RWPE1 (cell line): ENCODE measurements around the gene SDHA.

Source experiments
- CTCF ChIA-PET: fragments of 350-600 bp; sonication (Branson Sonifier 250); formaldehyde crosslinking; extraction: SDS; loops from one replicate; lab custom pipeline; 2021; lab: Yijun Ruan, JAX
- POLR2A ChIA-PET: fragments of 400-600 bp; formaldehyde crosslinking; extraction: SDS; loops from one replicate; lab custom pipeline; 2020; ENCODE audit warnings: antibody characterized with exemption; ENCODE audit not compliant: low non-redundant PET; lab: Yijun Ruan, JAX
- DNase-seq: peaks from one replicate; pipeline ENCODE4 v3.0.0; 2012; ENCODE audit warnings: low spot score
- H3K27ac ChIP-seq: fragments of 450-650 bp; 2 replicates; pipeline ENCODE4 v1.5.1; 2017
- TF ChIP-seq, protein P1 (sequence below): fragments of 450-650 bp; conservative IDR thresholded peaks from 2 replicates; pipeline ENCODE4 v1.5.1; 2017; ENCODE audit warnings: low read depth, mild to moderate bottlenecking

Gene SDHA

DNA sequence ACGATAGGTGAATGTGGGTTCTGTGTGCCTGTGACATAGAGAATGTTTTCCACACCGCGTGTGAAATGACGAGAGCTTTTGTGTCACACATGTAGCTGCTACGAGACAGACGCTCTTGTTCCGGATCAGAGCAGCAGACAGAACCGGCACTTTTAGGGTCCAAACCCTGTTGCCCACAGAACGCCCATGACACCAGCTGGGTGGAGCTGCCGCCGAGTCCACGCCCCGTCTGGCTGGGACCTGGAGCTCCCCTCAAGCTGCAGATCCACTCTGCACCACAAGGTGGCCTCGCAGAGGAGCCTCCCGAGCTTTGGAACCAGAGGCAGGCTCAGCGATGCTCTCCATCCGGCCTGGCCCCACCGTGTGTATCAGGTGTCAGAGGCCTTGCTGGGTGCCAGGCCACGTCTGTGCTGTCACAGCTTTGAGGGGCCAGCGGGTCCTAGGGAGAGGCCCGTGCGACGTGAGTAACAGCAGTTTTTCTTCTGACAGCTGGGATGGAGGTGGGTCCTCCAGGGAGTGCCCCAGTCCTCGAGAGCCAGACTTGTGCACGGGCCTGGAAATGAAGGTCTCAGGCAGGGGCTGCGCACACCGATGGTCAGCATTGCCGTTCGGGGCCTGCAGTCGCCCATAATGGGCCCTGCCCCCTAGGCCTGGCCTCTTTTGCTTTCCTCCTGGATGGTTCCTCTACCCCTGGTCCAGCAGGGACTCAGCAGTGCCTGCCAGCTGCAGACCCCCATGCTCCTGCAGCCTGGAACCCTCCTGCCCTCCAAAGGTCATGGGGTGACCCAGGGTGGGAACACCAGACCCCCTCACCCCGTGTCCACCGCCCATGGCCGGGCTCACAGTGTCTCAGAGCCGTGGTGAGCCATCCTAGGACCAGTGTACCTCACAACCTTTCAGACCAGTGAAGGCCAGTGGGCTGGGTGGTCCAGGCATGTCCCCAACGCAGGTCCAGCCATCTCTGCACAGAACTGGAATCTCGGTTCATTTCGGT, 29.3 kb upstream of the SDHA start:
- peak; percentile 91 for DNase-seq
- TF ChIP-seq, protein P1, sequence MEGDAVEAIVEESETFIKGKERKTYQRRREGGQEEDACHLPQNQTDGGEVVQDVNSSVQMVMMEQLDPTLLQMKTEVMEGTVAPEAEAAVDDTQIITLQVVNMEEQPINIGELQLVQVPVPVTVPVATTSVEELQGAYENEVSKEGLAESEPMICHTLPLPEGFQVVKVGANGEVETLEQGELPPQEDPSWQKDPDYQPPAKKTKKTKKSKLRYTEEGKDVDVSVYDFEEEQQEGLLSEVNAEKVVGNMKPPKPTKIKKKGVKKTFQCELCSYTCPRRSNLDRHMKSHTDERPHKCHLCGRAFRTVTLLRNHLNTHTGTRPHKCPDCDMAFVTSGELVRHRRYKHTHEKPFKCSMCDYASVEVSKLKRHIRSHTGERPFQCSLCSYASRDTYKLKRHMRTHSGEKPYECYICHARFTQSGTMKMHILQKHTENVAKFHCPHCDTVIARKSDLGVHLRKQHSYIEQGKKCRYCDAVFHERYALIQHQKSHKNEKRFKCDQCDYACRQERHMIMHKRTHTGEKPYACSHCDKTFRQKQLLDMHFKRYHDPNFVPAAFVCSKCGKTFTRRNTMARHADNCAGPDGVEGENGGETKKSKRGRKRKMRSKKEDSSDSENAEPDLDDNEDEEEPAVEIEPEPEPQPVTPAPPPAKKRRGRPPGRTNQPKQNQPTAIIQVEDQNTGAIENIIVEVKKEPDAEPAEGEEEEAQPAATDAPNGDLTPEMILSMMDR: peak; percentile 98
- CTCF ChIA-PET: interaction anchor here (0.5 to 1.2 kb wide), 12 partner anchors 11 to 240 kb away, joined by 3 to 9 read pairs (median 3); no protein-coding TSS in a partner anchor
- POLR2A ChIA-PET: no interaction called here
- H3K27ac ChIP-seq: no peak overlapping the region

DNA sequence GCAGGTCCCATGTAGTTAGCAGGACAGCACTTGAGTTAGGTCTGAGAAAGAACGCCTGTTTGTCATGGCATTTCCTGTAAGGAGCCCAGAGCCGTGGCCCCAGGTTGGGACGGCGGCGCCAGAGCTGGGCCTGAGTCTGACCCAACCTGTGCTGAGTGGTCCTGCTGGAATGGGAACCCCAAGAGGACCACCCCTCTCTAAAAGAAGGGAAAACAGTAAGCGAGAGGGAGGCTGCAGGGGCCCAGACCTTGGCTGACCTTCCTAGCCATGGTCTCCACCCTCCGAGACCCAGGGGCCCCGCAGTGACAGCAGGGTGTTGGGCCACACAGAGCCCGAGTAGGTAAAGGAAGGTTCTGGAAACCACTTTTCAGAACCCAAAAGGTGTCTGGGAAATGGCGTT, 28.6 kb upstream of the SDHA start:
- ChIA-PET POLR2A (no interaction called here), CTCF (no interaction called here)
- TF ChIP-seq, protein P1: no peak
- DNase-seq: no peak
- H3K27ac ChIP-seq: no peak overlapping the region

DNA sequence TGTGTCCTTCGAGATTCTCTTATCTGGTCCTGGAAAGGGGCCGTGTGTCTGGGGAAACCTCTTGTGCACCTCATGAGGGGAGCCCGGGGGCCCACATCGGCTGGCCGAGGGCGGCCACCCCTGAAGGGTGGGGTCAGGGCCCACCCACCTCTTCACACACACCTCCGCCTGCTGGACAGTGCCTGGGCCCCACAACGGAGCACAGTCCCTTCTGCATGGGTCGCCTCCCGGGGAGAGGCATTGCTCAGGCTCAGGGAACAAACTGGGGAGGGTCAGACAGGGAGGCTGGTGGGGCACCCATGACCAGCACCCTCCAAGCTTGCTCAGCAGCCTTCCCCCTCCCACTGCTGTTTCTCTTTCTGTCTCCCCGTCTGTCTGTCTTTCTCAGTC, 28.1 kb upstream of the SDHA start:
- TF ChIP-seq, protein P1: no peak

DNA sequence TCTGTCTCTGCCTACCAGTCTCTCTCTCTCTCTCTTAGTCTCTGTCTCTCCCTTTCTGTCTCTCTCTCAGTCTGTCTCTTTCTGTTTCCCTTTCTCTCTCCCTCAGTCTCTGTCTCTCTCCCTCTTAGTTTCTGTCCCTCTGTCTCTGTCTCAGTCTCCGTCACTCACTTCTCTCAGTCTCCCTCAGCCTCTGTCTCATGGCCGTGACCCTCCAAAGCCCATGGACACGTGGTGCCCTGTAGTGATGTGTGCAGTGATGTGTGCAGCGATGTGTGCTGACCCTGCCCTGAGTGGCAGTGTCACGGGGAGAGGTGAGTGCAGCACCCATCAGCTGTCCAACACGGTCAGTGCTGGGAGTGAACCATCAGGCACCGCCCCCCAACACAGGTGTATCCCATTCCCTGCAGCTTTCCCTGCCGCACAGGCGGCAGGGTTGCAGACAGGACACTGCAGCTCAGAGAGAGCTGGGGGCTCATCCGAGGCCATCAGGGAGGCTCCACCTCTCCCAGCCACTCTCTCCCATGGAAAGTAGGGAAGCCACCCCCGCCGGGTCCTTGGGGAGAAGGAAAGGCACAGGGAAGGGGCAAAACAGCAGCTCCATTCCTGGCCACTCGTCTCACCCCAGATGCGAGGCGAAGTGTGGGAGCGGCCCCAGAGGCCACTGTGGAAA, 27.6 kb upstream of the SDHA start:
- POLR2A ChIA-PET: no interaction called here
- no peak for DNase-seq
- CTCF ChIA-PET: interaction anchor here (0.6 to 0.7 kb wide), 3 partner anchors 10 to 1125 kb away, joined by 3 to 4 read pairs (median 3); no protein-coding TSS in a partner anchor
- TF ChIP-seq, protein P1: no peak
- H3K27ac ChIP-seq: peak overlapping the region; percentile 22

More for the DNA sequence above, 28.1 kb upstream of the SDHA start:
- no peak overlapping the region for H3K27ac ChIP-seq
- POLR2A ChIA-PET: no interaction called here
- DNase-seq: no peak
- CTCF ChIA-PET: no interaction called here

DNA sequence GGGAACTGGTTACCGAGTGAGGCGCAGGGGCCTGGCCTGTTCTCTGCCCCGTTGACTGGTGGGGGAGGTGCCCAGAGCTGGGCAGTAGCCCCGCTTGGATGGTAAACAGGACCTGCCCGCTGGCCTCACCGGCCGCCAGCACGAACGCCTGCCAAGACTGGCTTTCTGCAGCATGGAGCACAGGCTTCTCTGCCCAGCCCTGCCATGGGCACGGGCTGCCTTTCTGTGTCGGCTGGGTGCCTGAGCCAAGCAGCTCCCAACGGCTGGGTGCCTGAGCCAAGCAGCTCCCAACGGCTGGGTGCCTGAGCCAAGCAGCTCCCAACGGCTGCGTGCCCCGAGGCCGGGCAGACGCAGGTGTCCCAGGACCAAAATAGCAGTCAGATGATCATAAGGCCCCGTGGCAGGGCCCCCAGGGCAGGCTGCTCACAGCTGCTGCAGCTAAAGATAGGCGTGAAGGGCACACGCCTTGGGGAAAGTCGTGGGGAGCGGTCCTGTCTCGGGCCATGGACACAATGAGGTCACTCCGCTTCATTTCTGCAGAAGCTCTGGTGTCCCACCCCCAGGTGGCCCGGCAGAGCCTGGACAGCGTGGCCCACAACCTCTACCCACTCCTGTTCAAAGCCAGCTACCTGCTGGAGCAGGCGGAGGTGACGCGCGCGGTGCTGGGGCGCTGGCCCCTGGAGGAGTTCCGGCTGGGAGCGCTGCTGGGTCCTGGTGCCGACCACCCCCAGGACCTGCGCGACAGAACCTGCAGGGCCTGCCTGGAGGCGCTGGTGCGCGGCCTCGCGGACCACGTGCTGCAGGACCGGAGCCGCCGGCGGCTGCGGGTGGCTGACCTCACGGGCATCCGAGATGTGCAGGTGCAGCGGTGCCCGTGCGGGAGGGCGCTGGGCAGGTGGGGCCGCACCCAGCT, 26.8 kb upstream of the SDHA start, which contains the start of gene LRRC14B:
LRRC14B (plus strand) TSS at position 460 of the 913 bp plus-strand sequence; CDS start at position 504, 44 bp downstream.
- ChIA-PET POLR2A (interaction anchor here (0.5 kb wide), 1 partner anchor 91 kb away, joined by 3 read pairs; no protein-coding TSS in a partner anchor), CTCF (interaction anchor here (0.6 to 0.7 kb wide), 4 partner anchors 11 to 1124 kb away, joined by 3 to 5 read pairs (median 4); no protein-coding TSS in a partner anchor)
- no peak for DNase-seq
- TF ChIP-seq, protein P1: no peak
- peak within 1 kb of the TSS; percentile 22 for H3K27ac ChIP-seq
